Thymus (tissue), 14 donors: ENCODE results near the gene CTTNBP2. TPM values are rescaled to one million over a fixed set of nuclear protein-coding genes. Genes with fewer than 3 reads are reported as not detected.
A peak's percentile ranks its signal among the peaks of the same experiment; 100 is the strongest.

Source experiments
- DNase-seq, 9 donors: peaks; one replicate each; pipeline ENCODE4 v3.0.0-alpha.2; 2013; ENCODE audit warnings: low spot score in 9 of 9, low read depth in 6 of 9, missing footprints in 1 of 9
- H3K27ac ChIP-seq, 2 donors: one replicate each; pipeline ENCODE4 v1.5.1; 2013; ENCODE audit warnings: control low read depth in 1 of 2, low read depth in 1 of 2, low read length in 1 of 2, mild to moderate bottlenecking in 1 of 2, moderate library complexity in 1 of 2
- H3K27me3 ChIP-seq, 2 donors: one replicate each; pipeline ENCODE4 v1.5.1; 2013; ENCODE audit warnings: low read length in 1 of 2; ENCODE audit not compliant: control insufficient read depth in 2 of 2, insufficient read depth in 1 of 2
- H3K36me3 ChIP-seq, 2 donors: one replicate each; pipeline ENCODE4 v1.5.1; 2013; ENCODE audit warnings: low read length in 1 of 2, mild to moderate bottlenecking in 1 of 2, moderate library complexity in 1 of 2; ENCODE audit not compliant: control insufficient read depth in 2 of 2, insufficient read depth in 2 of 2
- H3K4me1 ChIP-seq, 2 donors: one replicate each; pipeline ENCODE4 v1.5.1; 2013; ENCODE audit warnings: low read length in 2 of 2; ENCODE audit not compliant: control insufficient read depth in 2 of 2, insufficient read depth in 2 of 2
- H3K4me3 ChIP-seq, 2 donors: one replicate each; pipeline ENCODE4 v1.5.1; 2013; ENCODE audit warnings: low read length in 2 of 2, control low read depth in 1 of 2, mild to moderate bottlenecking in 1 of 2
- H3K9me3 ChIP-seq, 2 donors: one replicate each; pipeline ENCODE4 v1.5.1; 2013; ENCODE audit warnings: low read length in 1 of 2, mild to moderate bottlenecking in 1 of 2; ENCODE audit not compliant: control insufficient read depth in 2 of 2, insufficient read depth in 1 of 2
- WGBS: extraction: QIAGEN DNeasy Blood & Tissue Kit; methylation state at CpG from one replicate; pipeline ENCODE4 v1.1.7; 2013; 5-methylcytosine and 5-hydroxymethylcytosine counted together
- long read RNA-seq, 10 donors: transcript quantifications; one replicate each; lab custom pipeline, GENCODE V29; 2026
- polyA plus RNA-seq: library from polyadenylated mRNA; stranded (reverse); fragments of 200-250 nt; gene quantifications from one replicate; pipeline ENCODE4 v1.2.3, GENCODE V29; 2013
- total RNA-seq: library from RNA; stranded (reverse); fragments of 120-200 nt; gene quantifications from one replicate; pipeline ENCODE4 v1.2.4, GENCODE V29; 2013
- donor health status: healthy.

The CTTNBP2 gene, protein sequence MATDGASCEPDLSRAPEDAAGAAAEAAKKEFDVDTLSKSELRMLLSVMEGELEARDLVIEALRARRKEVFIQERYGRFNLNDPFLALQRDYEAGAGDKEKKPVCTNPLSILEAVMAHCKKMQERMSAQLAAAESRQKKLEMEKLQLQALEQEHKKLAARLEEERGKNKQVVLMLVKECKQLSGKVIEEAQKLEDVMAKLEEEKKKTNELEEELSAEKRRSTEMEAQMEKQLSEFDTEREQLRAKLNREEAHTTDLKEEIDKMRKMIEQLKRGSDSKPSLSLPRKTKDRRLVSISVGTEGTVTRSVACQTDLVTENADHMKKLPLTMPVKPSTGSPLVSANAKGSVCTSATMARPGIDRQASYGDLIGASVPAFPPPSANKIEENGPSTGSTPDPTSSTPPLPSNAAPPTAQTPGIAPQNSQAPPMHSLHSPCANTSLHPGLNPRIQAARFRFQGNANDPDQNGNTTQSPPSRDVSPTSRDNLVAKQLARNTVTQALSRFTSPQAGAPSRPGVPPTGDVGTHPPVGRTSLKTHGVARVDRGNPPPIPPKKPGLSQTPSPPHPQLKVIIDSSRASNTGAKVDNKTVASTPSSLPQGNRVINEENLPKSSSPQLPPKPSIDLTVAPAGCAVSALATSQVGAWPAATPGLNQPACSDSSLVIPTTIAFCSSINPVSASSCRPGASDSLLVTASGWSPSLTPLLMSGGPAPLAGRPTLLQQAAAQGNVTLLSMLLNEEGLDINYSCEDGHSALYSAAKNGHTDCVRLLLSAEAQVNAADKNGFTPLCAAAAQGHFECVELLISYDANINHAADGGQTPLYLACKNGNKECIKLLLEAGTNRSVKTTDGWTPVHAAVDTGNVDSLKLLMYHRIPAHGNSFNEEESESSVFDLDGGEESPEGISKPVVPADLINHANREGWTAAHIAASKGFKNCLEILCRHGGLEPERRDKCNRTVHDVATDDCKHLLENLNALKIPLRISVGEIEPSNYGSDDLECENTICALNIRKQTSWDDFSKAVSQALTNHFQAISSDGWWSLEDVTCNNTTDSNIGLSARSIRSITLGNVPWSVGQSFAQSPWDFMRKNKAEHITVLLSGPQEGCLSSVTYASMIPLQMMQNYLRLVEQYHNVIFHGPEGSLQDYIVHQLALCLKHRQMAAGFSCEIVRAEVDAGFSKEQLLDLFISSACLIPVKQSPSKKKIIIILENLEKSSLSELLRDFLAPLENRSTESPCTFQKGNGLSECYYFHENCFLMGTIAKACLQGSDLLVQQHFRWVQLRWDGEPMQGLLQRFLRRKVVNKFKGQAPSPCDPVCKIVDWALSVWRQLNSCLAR (N-terminal part only)
- total RNA-seq (0.94 TPM), polyA plus RNA-seq (0.82 TPM)
- long read RNA-seq, donor 1, result 0 reads
- long read RNA-seq, donor 2, result 0 reads
- long read RNA-seq, donor 3, result 0 reads
- long read RNA-seq, donor 4, result 0 reads
- long read RNA-seq, donor 5, result 0 reads
- long read RNA-seq, donor 6, result 0 reads
- long read RNA-seq, donor 7, result 0 reads
- long read RNA-seq, donor 8, result 0 reads
- long read RNA-seq, donor 9, result 0 reads
- long read RNA-seq, donor 10, result 0 reads

DNA sequence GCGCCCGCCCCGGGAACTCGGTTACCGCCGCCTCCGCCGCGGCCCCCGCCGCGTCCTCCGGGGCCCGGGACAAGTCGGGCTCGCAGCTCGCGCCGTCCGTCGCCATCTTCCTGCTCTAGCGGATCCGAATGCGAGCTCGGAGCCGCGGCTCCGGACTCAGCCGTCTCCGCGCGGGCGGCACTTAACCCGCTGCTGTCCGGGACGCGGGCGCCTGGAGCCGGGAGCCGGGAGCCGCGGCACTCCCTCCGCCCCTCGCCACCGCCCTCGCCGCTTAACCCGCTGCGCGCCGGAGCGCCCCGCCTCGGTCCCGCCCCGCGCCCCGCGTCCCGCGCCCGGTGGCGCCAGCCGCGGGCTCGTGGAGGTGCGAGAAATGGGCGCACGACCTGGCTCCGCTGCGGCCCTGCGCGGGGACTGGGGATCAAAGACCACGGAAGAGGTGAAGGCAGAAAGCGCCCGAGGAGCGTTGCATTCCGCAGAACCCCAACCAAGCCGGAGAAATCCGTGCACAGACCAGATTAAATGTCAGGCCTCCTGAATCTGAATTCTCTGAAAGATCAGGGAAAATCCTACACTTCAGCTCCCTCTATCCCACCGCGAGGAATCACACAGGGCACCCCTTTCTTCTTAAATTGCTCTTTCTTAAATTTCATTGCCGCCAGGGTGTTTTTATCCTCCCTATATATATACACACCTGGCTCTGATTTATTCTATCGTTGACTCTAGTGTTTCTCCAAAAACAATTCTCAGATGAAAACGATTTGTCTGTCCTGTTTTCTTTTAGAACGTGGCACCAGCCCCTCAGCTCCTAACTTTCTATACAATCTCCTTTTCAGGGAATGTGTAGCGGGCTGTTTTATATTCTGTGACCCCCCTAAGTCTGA, at the start of gene CTTNBP2:
TSS of gene CTTNBP2 (minus strand) at position 132 of the 881 bp plus-strand sequence. CDS start at position 106, 26 bp downstream.
- Histone ChIP-seq H3K9me3 (no peaks in the 10 kb centered on the region), H3K4me1 (peaks cover 0 to 4% of the 10 kb centered on the region in 2 donors), H3K4me3 (peak within 1 kb of the TSS; percentile 33 to 39), H3K27ac (no peak within 1 kb of the TSS), H3K36me3 (no peaks in the 10 kb centered on the region), H3K27me3 (peaks cover 22 to 62% of the 10 kb centered on the region in 2 donors)
- WGBS, result 2% methylated on average over 87 of the region's 87 CpGs
- peak in 3 of 9 donors; percentile 4 to 18 (median 15) for DNase-seq

DNA sequence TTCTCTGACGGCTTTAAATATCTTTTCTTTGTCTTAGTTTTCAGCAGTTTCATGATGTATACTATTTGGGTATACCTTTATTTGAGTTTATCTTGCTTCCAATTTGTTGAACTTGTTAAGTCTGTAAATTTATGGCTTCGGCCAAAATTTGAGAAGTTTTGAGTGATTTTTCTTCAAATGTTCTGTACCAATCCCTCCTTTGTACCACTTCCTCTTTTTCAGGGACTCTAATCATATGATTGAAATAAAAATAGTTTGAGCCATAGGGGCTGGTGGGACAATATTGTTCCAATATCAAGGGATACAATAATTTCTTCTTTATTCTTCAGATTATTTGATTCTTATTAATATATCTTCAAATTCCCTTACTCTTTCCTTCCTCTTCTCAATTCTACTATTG, 43.1 kb upstream of the CTTNBP2 start:
- Histone ChIP-seq H3K4me3 (no peak overlapping the region), H3K4me1 (no peaks in the 10 kb centered on the region), H3K27me3 (no peaks in the 10 kb centered on the region), H3K36me3 (no peaks in the 10 kb centered on the region), H3K27ac (no peak overlapping the region), H3K9me3 (no peaks in the 10 kb centered on the region)
- DNase-seq, result no peak
- 96% methylated on average over 2 of the region's 2 CpGs for WGBS

DNA sequence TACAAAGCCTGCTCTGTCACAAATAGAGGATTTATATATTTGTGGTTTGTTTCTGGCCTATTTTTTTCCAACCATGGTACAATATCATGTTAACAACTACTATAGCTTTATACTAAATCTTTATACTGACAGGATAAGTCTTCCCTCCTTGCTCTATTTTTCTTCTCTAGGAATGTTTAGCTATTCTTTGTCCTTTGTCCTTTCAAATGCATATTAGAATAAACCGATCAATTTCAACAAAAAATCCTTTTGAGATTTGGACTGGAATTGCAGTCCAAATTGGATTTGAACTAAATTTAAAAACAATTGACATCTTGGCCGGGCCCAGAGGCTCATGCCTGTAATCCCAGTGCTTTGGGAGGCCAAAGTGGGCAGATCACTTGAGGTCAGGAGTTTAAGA, 39.2 kb upstream of the CTTNBP2 start:
- no peaks in the 10 kb centered on the region for H3K36me3 ChIP-seq
- no peak for DNase-seq
- 83% methylated on average over 2 of the region's 2 CpGs for WGBS
- no peak overlapping the region for H3K27ac ChIP-seq
- no peak overlapping the region for H3K4me3 ChIP-seq
- no peaks in the 10 kb centered on the region for H3K9me3 ChIP-seq
- no peaks in the 10 kb centered on the region for H3K4me1 ChIP-seq
- no peaks in the 10 kb centered on the region for H3K27me3 ChIP-seq

DNA sequence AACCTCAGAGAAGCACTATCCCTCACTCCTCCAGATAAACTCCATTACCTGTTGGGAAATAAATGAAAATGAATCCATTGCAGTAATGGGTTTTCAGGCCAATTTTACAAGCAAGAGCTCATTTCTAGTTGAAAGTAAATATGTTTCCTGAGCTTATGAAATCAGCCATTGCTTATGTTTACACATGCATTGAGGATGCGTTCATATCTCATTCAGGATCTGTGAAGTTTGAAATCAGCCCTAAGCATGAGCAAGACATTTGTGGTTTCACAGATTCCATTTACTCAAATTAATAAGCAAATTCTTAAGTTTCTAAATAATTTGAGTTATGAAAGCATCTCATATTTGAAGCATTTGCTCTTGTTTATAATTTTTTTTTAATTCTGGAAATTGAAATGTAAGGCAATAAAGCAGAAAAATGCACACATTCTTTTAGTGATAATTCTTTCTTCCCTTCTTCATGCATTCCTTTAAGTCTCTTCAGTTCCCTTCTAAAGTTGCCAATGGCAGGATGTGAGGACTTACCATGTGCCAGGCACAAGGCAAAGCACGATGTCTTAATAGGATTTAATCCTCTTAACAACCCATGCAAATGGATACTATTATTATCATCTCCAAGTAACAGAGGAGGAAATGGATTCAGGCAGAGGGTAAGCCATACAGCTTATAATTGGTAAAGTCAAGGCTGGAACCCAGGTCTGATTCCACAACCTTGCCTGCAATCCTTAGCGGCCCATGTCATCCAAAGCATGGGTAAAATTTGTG, 35.0 kb upstream of the CTTNBP2 start:
- H3K4me1 ChIP-seq, result no peaks in the 10 kb centered on the region
- H3K4me3 ChIP-seq, result no peak overlapping the region
- H3K36me3 ChIP-seq, result no peaks in the 10 kb centered on the region
- no peaks in the 10 kb centered on the region for H3K27me3 ChIP-seq
- no peak for DNase-seq
- H3K27ac ChIP-seq, result no peak overlapping the region
- H3K9me3 ChIP-seq, result no peaks in the 10 kb centered on the region
- WGBS, result 92% methylated on average over 3 of the region's 3 CpGs

DNA sequence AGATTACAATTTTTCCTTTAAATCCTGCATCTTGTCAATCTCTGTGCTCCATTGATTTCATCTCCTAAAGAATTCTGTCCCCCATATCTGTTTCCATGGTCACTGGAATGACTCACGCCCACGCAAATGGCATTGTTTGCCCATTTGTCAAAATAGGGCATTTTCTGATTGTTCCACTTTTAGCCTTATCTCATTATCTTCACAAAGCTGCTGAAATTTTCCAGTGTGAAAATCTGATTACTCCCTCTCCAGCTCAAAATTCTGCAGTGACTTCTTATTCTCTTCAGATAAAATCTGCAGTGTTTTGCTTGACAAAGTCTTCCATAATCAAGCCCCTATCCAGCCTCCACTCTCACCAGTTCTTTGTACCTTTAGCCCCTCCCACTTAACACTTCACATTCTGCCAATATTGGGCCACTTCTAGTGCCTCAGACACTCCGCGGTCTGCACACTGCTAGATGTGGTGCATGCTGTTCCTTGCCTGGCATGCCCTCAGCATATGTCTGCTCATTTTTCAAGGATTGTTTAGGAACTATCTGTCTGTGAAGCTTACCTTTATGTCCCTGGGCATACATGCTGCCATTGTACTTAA, 33.9 kb upstream of the CTTNBP2 start:
- Histone ChIP-seq H3K36me3 (no peaks in the 10 kb centered on the region), H3K27me3 (no peaks in the 10 kb centered on the region), H3K4me1 (no peaks in the 10 kb centered on the region), H3K27ac (no peak overlapping the region), H3K4me3 (no peak overlapping the region), H3K9me3 (no peaks in the 10 kb centered on the region)
- no peak for DNase-seq
- 95% methylated on average over 4 of the region's 4 CpGs for WGBS

DNA sequence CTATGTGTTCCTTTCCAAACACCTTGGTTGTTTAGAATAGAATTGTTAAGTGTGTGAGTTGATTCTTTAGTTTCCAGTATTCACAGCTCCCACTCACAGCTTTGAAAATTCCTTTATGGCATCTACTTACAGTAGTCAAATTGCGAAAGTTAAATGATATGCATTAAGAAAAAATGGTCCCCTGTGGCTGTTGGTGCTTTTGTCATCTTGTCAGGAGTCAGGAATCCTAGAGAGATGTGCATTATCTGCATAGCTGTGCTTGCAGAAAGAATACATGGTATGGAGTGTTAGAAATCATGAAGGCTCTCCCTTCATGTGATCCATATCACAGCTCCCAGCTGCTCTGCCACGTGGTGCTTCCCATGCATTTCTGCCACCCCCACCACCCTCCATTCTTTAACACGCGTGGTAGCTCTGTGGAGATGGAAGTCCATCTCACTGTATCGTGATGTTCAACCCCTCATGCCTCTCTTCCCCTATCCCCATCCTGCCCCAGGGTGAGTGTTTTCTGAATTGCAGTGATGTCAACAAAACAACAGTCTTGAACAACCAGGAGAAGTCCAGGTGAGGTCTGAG, 29.2 kb upstream of the CTTNBP2 start:
- Histone ChIP-seq H3K27ac (no peak overlapping the region), H3K9me3 (no peaks in the 10 kb centered on the region), H3K36me3 (no peaks in the 10 kb centered on the region), H3K4me1 (no peaks in the 10 kb centered on the region), H3K27me3 (no peaks in the 10 kb centered on the region), H3K4me3 (no peak overlapping the region)
- 89% methylated on average over 5 of the region's 5 CpGs for WGBS
- no peak for DNase-seq

DNA sequence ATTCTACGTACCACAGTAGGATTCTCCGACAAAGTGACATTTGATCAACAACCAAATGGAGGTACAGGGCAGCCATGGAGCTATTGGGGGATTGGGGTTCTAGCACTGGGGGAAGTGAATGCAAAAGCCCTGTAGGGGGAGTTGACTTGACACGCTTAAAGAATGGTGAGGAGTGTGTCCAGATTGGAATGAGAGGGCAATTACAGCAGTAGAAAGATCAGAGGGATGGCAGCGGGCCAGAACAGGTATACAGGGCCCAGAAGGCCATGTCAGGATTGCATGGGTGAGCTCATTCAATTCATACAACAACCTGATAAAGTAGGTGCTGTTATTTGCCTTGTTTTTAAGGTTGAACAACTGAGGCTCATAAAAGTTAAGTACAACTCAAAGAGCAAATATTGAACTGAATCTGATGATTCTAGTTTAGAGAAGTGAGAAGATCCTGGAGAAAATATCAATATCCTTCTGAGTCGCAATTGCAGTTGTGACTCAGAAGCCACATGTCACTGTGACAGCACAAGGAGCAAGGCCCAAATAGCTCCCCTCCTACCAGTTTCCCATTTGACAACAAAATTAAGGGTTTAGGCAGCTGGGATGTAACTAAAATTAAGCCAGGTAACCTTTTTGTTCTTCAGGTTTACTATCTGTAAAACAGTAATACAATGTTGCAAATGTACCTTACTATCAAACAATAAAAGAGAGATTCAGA, 28.0 kb upstream of the CTTNBP2 start:
- no peaks in the 10 kb centered on the region for H3K9me3 ChIP-seq
- 93% methylated on average over 5 of the region's 5 CpGs for WGBS
- H3K4me1 ChIP-seq, result no peaks in the 10 kb centered on the region
- H3K27ac ChIP-seq, result no peak overlapping the region
- H3K36me3 ChIP-seq, result no peaks in the 10 kb centered on the region
- H3K27me3 ChIP-seq, result no peaks in the 10 kb centered on the region
- DNase-seq, result no peak
- H3K4me3 ChIP-seq, result no peak overlapping the region
